Tibial artery (tissue), 4 donors: ENCODE measurements around the gene NUP153.

ENCODE experiments used
- DNase-seq, 2 donors: peaks; one replicate each; pipeline ENCODE4 v3.0.0-alpha.2; 2019
- H3K27ac ChIP-seq, 2 donors: fragments of 200-600 bp; sonication (generic) in 1 of 2; 1 replicate in 1 of 2; 2 replicates in 1 of 2; pipeline ENCODE4 v1.5.1; 2018 to 2019; ENCODE audit warnings: mild to moderate bottlenecking in 1 of 2
- H3K27me3 ChIP-seq, 2 donors: fragments of 200-600 bp; sonication (generic) in 1 of 2; one replicate each; pipeline versions ENCODE4 v1.5.1 to v1.6.0; 2016 to 2019
- H3K36me3 ChIP-seq, 3 donors: fragments of 200-600 bp; sonication (generic) in 2 of 3; one replicate each; pipeline ENCODE4 v1.5.1; 2016 to 2019; ENCODE audit warnings: mild to moderate bottlenecking in 2 of 3
- H3K4me1 ChIP-seq, 4 donors: fragments of 200-600 bp; sonication (generic) in 2 of 4; 1 replicate in 3 of 4; 2 replicates in 1 of 4; pipeline ENCODE4 v1.5.1; 2016 to 2019
- H3K4me3 ChIP-seq, 2 donors: fragments of 200-600 bp; sonication (generic) in 1 of 2; 1 replicate in 1 of 2; 2 replicates in 1 of 2; pipeline ENCODE4 v1.5.1; 2018 to 2019; ENCODE audit warnings: mild to moderate bottlenecking in 2 of 2
- H3K9me3 ChIP-seq, 3 donors: fragments of 200-600 bp; sonication (generic) in 1 of 3; one replicate each; pipeline ENCODE4 v1.5.1; 2016 to 2019
- intact Hi-C: fragments of 100-400 bp; cut with DNase I; formaldehyde crosslinking; loops from one replicate; pipeline ENCODE4 v1.15.0; 2023; ENCODE audit warnings: low total_unique reads
- TF ChIP-seq, protein P1 (sequence below), 2 experiments: fragments of 200-600 bp in 1 of 2; fragments of 450-650 bp in 1 of 2; IDR thresholded peaks; one replicate each; pipeline ENCODE4 v1.5.1; 2017 to 2019; ENCODE audit warnings: antibody characterized with exemption in 2 of 2, mild to moderate bottlenecking in 1 of 2, moderate library complexity in 1 of 2

Gene NUP153

DNA sequence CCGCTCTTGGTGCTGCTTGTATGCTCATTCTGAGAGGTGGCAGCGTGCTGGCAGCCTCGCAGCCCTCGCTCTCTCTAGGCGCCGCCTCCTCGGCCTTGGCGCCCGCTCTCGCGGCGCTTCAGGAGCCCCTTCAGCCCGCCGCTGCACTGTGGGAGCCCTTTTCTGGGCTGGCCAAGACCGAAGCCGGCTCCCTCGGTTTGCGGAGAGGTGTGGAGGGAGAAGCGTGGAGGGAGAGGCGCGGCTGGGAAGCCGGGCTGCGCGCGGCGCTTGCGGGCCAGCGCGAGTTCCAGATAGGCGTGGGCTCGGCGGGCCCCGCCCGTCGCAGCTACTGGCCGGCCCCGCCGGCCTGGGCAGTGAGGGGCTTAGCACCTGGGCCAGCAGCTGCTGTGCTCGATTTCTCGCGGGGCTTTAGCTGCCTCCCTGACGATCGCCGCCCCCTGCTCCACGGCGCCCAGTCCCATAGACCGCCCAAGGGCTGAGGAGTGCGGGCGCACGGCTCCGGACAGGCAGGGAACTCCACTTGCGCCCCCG lies 126.1 kb downstream of the NUP153 start:
- TF ChIP-seq, protein P1, sequence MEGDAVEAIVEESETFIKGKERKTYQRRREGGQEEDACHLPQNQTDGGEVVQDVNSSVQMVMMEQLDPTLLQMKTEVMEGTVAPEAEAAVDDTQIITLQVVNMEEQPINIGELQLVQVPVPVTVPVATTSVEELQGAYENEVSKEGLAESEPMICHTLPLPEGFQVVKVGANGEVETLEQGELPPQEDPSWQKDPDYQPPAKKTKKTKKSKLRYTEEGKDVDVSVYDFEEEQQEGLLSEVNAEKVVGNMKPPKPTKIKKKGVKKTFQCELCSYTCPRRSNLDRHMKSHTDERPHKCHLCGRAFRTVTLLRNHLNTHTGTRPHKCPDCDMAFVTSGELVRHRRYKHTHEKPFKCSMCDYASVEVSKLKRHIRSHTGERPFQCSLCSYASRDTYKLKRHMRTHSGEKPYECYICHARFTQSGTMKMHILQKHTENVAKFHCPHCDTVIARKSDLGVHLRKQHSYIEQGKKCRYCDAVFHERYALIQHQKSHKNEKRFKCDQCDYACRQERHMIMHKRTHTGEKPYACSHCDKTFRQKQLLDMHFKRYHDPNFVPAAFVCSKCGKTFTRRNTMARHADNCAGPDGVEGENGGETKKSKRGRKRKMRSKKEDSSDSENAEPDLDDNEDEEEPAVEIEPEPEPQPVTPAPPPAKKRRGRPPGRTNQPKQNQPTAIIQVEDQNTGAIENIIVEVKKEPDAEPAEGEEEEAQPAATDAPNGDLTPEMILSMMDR (IDR thresholded peaks at IDR 0.05) = no peak
- Histone ChIP-seq H3K27me3 (no peaks in the 10 kb centered on the region), H3K36me3 (no peaks in the 10 kb centered on the region), H3K27ac (peak overlapping the region; percentile 75 to 80), H3K4me3 (peak overlapping the region; percentile 59 to 64), H3K9me3 (peaks cover 0 to 6% (median 0%) of the 10 kb centered on the region in 3 donors), H3K4me1 (peaks cover 0 to 10% (median 2%) of the 10 kb centered on the region in 4 donors)
- DNase-seq = peak; percentile 28 to 72
- intact Hi-C loops = loop anchor here (5.0 kb wide), 1 partner anchor 298 kb away; the partner anchor contains the start of gene RBM24

DNA sequence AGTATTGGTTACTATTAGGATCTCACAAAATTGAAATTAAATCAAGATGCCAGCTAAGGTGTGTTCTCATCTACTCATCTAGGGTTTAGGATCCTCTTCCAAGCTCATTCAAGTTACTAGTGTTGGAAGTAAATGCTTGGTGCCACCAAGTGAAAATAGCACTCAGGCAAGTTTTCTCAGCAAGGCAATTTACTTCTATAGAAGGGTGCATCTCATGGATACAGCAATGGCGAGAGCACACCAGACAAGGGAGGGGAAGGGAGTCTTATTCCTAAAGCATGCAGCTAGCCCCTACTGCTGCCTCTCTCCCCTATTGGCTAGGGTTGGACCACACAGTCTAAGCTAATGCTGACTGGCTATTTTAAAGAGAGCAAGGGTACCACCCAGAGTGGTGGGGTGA lies 129.7 kb downstream of the NUP153 start:
- no peaks in the 10 kb centered on the region for H3K27me3 ChIP-seq
- H3K9me3 ChIP-seq = peaks cover 0 to 10% (median 0%) of the 10 kb centered on the region in 3 donors
- intact Hi-C loops = no loop called here
- no peak overlapping the region for H3K4me3 ChIP-seq
- TF ChIP-seq, protein P1 (IDR thresholded peaks at IDR 0.05) = no peak
- no peak for DNase-seq
- H3K27ac ChIP-seq = no peak overlapping the region
- H3K36me3 ChIP-seq = no peaks in the 10 kb centered on the region
- peaks cover 0 to 4% (median 0%) of the 10 kb centered on the region in 4 donors for H3K4me1 ChIP-seq

DNA sequence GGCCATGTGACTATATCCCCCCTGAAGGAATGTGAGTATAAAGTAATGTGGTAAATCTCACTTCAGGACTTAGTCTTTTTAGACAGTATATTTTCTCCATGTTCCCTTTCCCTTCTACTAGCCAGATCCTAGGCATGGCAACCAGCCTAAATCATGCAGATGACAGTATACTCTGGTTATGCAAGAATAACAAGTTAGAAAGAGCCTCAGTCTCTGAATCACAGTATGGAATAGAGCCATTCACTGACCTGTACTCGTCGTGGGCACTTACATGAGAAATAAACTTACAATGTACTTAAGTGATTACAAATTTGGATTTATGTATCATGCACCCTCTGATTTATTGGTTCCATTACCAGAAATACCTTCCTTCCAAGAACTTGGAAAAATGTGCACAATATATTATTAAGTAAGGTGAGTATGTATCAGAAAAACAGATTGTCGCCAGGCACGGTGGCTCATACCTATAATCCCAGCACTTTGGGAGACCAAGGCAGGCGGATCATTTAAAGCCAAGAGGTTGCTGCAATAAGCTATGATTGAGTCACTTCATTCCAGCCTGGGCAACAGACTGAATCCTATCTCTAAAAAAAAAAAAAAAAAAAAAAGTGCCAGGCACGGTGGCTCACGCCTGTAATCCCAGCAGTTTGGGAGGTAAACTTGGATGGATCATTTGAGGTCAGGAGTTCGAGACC lies 131.7 kb downstream of the NUP153 start:
- Histone ChIP-seq H3K36me3 (no peaks in the 10 kb centered on the region), H3K4me3 (no peak overlapping the region), H3K9me3 (peaks cover 0 to 10% (median 0%) of the 10 kb centered on the region in 3 donors), H3K4me1 (no peaks in the 10 kb centered on the region), H3K27me3 (no peaks in the 10 kb centered on the region), H3K27ac (no peak overlapping the region)
- TF ChIP-seq, protein P1 (IDR thresholded peaks at IDR 0.05) = no peak
- DNase-seq = no peak
- intact Hi-C loops = no loop called here

DNA sequence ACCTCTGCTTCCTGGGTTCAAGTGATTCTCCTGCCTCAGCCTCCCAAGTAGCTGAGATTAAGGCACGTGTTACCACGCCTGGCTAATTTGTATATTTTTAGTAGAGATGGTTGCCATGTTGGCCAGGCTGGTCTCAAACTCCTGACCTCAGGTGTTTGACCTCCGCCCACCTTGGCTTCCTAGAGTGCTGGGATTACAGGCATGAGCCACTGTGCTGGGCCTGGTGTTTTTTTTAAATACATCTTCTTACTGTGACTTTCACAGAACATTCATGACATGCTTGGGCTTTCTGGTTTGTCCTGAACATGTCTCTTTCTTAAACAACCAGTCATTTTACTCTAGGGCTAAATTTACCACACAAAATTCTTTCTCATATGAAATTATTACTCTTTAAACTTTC lies 141.3 kb downstream of the NUP153 start:
- H3K4me3 ChIP-seq = no peak overlapping the region
- no peaks in the 10 kb centered on the region for H3K27me3 ChIP-seq
- H3K27ac ChIP-seq = no peak overlapping the region
- H3K9me3 ChIP-seq = no peaks in the 10 kb centered on the region
- TF ChIP-seq, protein P1 (IDR thresholded peaks at IDR 0.05) = no peak
- intact Hi-C loops = no loop called here
- H3K36me3 ChIP-seq = no peaks in the 10 kb centered on the region
- peaks cover 0 to 19% (median 6%) of the 10 kb centered on the region in 4 donors for H3K4me1 ChIP-seq
- DNase-seq = no peak
